GM11168 (cell line): ENCODE measurements around the gene GBA2.

Source experiments
- in situ Hi-C: fragments of 300-500 bp; cut with MboI; formaldehyde crosslinking; loops from one replicate; pipeline ENCODE4 v1.12.0; 2022; ENCODE audit warnings: low sequenced_read_pairs; ENCODE audit not compliant: unreplicated experiment

The GBA2 gene

GRCh38 chr9:35700942-35701341 is 48.1 kb downstream of the GBA2 start:
- in situ Hi-C loops = no loop called here

GRCh38 chr9:35700031-35700430 is 49.0 kb downstream of the GBA2 start:
- in situ Hi-C loops = no loop called here

GRCh38 chr9:35698231-35698630 is 50.8 kb downstream of the GBA2 start:
- in situ Hi-C loops = no loop called here

- in situ Hi-C loops = no loop called here
These were observed 51.5 kb downstream of the GBA2 start for GRCh38 chr9:35697486-35697885.

GRCh38 chr9:35696520-35697215 is 52.4 kb downstream of the GBA2 start:
- in situ Hi-C loops = no loop called here

GRCh38 chr9:35695943-35696401 is 53.1 kb downstream of the GBA2 start:
- in situ Hi-C loops = no loop called here

GRCh38 chr9:35691757-35692301 is 57.2 kb downstream of the GBA2 start:
- in situ Hi-C loops = no loop called here

GRCh38 chr9:35691334-35691650 is 57.7 kb downstream of the GBA2 start:
- in situ Hi-C loops = no loop called here

GRCh38 chr9:35690614-35691333 is 58.3 kb downstream of the GBA2 start:
- in situ Hi-C loops = no loop called here

GRCh38 chr9:35690294-35690613 is 58.8 kb downstream of the GBA2 start:
- in situ Hi-C loops = no loop called here

GRCh38 chr9:35689542-35690293 is 59.3 kb downstream of the GBA2 start, which contains the start of gene TPM2:
Gene TPM2 (minus strand): TSS chr9:35689925. CDS start chr9:35689817, 108 bp downstream.
- in situ Hi-C loops = no loop called here

- in situ Hi-C loops = no loop called here
These were observed 60.2 kb downstream of the GBA2 start for GRCh38 chr9:35688558-35689541.

- in situ Hi-C loops = no loop called here
These were observed 61.0 kb downstream of the GBA2 start for GRCh38 chr9:35687972-35688557.

- in situ Hi-C loops = no loop called here
These were observed 61.7 kb downstream of the GBA2 start for GRCh38 chr9:35687306-35687705.
